Neural progenitor cell (in vitro differentiated cells): Measurements from ENCODE around the gene KRTAP12-4. TPM values are rescaled to one million over a fixed set of nuclear protein-coding genes. Genes with fewer than 3 reads are reported as not detected.

Experiments
- DNase-seq: peaks from one replicate; pipeline ENCODE4 v3.0.0-alpha.2; 2016; ENCODE audit warnings: low spot score
- H2AFZ ChIP-seq: fragments of 200-600 bp; sonication (generic); replicated peaks from 2 replicates; pipeline ENCODE4 v1.6.1; 2016; ENCODE audit warnings: antibody characterized with exemption
- H3F3A ChIP-seq: fragments of 200-600 bp; sonication (generic); 2 replicates; pipeline ENCODE4 v1.6.1; 2016; ENCODE audit warnings: antibody characterized with exemption, low read depth
- H3K27ac ChIP-seq: fragments of 200-600 bp; sonication (generic); 2 replicates; pipeline ENCODE4 v1.5.1; 2016; ENCODE audit warnings: mild to moderate bottlenecking
- H3K27me3 ChIP-seq: fragments of 200-600 bp; sonication (generic); 2 replicates; pipeline ENCODE4 v1.6.1; 2016; ENCODE audit warnings: mild to moderate bottlenecking, moderate library complexity
- H3K36me3 ChIP-seq: fragments of 200-600 bp; sonication (generic); 2 replicates; pipeline ENCODE4 v1.5.1; 2016
- H3K4me1 ChIP-seq: fragments of 200-600 bp; sonication (generic); 2 replicates; pipeline ENCODE4 v1.6.1; 2016; ENCODE audit warnings: mixed run types
- H3K4me2 ChIP-seq: fragments of 200-600 bp; sonication (generic); 2 replicates; pipeline ENCODE4 v1.6.1; 2016
- H3K4me3 ChIP-seq: fragments of 200-600 bp; sonication (generic); 2 replicates; pipeline ENCODE4 v1.5.1; 2016
- H3K79me2 ChIP-seq: fragments of 200-600 bp; sonication (generic); 2 replicates; pipeline ENCODE4 v1.6.1; 2016; ENCODE audit warnings: low read depth
- H3K9ac ChIP-seq: fragments of 200-600 bp; sonication (generic); 2 replicates; pipeline ENCODE4 v1.6.1; 2016
- H3K9me3 ChIP-seq: fragments of 200-600 bp; sonication (generic); 2 replicates; pipeline ENCODE4 v1.5.1; 2016; ENCODE audit warnings: low read depth
- H4K20me1 ChIP-seq: fragments of 200-600 bp; sonication (generic); 2 replicates; pipeline ENCODE4 v1.6.1; 2016; ENCODE audit warnings: low read depth
- H3K27ac Mint-ChIP-seq: 3 replicates; pipeline ENCODE4 v1.8.0; 2021; ENCODE audit warnings: mixed read lengths
- H3K27me3 Mint-ChIP-seq: 2 replicates; pipeline ENCODE4 v1.8.0; 2022; ENCODE audit warnings: low read depth, mild to moderate bottlenecking, inconsistent platforms, moderate library complexity, mixed read lengths; ENCODE audit not compliant: insufficient read depth
- H3K36me3 Mint-ChIP-seq: 3 replicates; pipeline ENCODE4 v1.8.0; 2021; ENCODE audit warnings: mixed read lengths
- H3K4me1 Mint-ChIP-seq: 3 replicates; pipeline ENCODE4 v1.8.0; 2021; ENCODE audit warnings: mixed read lengths
- H3K4me3 Mint-ChIP-seq: 3 replicates; pipeline ENCODE4 v1.8.0; 2021; ENCODE audit warnings: mild to moderate bottlenecking, moderate library complexity, mixed read lengths
- H3K9me3 Mint-ChIP-seq: 3 replicates; pipeline ENCODE4 v1.8.0; 2020; ENCODE audit warnings: mixed read lengths
- EZH2 ChIP-seq: fragments of 200-600 bp; sonication (generic); IDR thresholded peaks from 2 replicates; pipeline ENCODE4 v1.6.1; 2017; ENCODE audit warnings: antibody characterized with exemption, mild to moderate bottlenecking, moderate library complexity
- EZH2phosphoT487 ChIP-seq: fragments of 200-600 bp; sonication (generic); IDR thresholded peaks from 2 replicates; pipeline ENCODE4 v1.6.1; 2017; ENCODE audit warnings: antibody characterized with exemption
- total RNA-seq: library from RNA; depleted of rRNA; stranded (reverse); fragments of >200 nt; gene quantifications from 2 replicates; pipeline ENCODE4 v1.2.3, GENCODE V29; 2015; ENCODE audit warnings: low replicate concordance
- TF ChIP-seq, protein P1 (sequence below): fragments of 200-600 bp; sonication (generic); IDR thresholded peaks from 2 replicates; pipeline ENCODE4 v1.5.1; 2017; ENCODE audit warnings: antibody characterized with exemption, mild to moderate bottlenecking

KRTAP12-4 gene
- total RNA-seq, 1 donor from 2014 or later, result not detected

DNA sequence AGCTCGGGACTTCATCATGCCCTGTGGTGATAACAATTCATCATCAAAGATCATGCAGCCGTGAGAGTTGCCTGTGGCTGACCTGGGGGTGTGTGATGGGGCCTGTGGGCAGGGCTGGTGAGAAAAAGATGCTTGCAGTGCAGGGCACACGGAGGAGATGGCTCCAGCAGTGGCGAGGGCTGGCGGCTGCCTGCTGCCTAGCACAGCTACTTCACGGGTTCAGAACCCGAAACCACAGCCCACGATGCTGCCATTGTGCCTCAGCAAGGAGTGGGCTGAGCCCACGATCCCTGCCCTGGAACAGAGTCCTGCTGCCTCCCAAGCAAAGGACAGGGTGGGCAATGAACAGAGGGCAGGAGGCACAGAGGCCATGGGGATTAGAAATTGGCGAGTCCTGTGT is 28.2 kb downstream of the KRTAP12-4 start:
- Histone ChIP-seq H4K20me1 (no peaks in the 10 kb centered on the region), H3K4me2 (no peak overlapping the region), H3K36me3 (no peaks in the 10 kb centered on the region), H3K4me1 (no peaks in the 10 kb centered on the region), H3K27ac (no peak overlapping the region), H3K9ac (no peak overlapping the region), H3K79me2 (no peaks in the 10 kb centered on the region), H3K27me3 (no peaks in the 10 kb centered on the region), H3K4me3 (no peak overlapping the region), H3F3A (no peaks in the 10 kb centered on the region), H3K9me3 (peaks cover 13% of the 10 kb centered on the region), H2AFZ (no peak overlapping the region)
- H3K27me3 Mint-ChIP-seq, result peaks cover 2% of the 10 kb centered on the region
- H3K27ac Mint-ChIP-seq, result no peak overlapping the region
- H3K4me1 Mint-ChIP-seq, result no peaks in the 10 kb centered on the region
- H3K9me3 Mint-ChIP-seq, result peaks cover 43% of the 10 kb centered on the region
- no peak for DNase-seq
- H3K36me3 Mint-ChIP-seq, result no peaks in the 10 kb centered on the region
- H3K4me3 Mint-ChIP-seq, result no peak overlapping the region
- TF ChIP-seq EZH2, result no peak
- TF ChIP-seq, protein P1, sequence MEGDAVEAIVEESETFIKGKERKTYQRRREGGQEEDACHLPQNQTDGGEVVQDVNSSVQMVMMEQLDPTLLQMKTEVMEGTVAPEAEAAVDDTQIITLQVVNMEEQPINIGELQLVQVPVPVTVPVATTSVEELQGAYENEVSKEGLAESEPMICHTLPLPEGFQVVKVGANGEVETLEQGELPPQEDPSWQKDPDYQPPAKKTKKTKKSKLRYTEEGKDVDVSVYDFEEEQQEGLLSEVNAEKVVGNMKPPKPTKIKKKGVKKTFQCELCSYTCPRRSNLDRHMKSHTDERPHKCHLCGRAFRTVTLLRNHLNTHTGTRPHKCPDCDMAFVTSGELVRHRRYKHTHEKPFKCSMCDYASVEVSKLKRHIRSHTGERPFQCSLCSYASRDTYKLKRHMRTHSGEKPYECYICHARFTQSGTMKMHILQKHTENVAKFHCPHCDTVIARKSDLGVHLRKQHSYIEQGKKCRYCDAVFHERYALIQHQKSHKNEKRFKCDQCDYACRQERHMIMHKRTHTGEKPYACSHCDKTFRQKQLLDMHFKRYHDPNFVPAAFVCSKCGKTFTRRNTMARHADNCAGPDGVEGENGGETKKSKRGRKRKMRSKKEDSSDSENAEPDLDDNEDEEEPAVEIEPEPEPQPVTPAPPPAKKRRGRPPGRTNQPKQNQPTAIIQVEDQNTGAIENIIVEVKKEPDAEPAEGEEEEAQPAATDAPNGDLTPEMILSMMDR, result no peak
- TF ChIP-seq EZH2phosphoT487, result no peak

DNA sequence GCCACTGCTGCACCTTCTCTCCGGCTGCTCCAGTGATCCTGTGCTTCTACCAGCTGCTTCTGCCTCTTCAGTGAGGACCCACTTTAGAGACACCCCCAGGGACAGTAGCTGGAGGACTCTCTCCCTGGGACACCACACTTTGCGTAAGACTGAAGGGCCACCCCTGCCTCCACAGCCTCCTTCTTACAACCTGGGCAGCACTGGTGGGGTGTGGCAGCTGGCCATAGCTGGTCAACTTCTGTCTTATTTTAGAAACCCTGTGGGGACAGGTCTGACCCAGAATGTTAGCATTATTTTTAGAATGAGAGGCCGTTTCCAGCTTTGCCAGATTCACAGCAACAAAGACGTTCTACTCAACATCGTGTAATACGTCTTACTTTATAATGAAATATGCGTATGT is 28.7 kb downstream of the KRTAP12-4 start:
- no peaks in the 10 kb centered on the region for H3K79me2 ChIP-seq
- H3F3A ChIP-seq, result no peaks in the 10 kb centered on the region
- no peaks in the 10 kb centered on the region for H3K36me3 Mint-ChIP-seq
- H3K4me1 Mint-ChIP-seq, result no peaks in the 10 kb centered on the region
- no peak for DNase-seq
- H3K27ac Mint-ChIP-seq, result no peak overlapping the region
- no peak overlapping the region for H3K4me2 ChIP-seq
- no peak overlapping the region for H3K4me3 Mint-ChIP-seq
- no peaks in the 10 kb centered on the region for H4K20me1 ChIP-seq
- no peaks in the 10 kb centered on the region for H3K36me3 ChIP-seq
- no peak overlapping the region for H3K4me3 ChIP-seq
- H2AFZ ChIP-seq, result no peak overlapping the region
- H3K27me3 ChIP-seq, result no peaks in the 10 kb centered on the region
- TF ChIP-seq EZH2 (no peak), EZH2phosphoT487 (no peak)
- TF ChIP-seq, protein P1, result no peak
- peaks cover 2% of the 10 kb centered on the region for H3K27me3 Mint-ChIP-seq
- H3K4me1 ChIP-seq, result no peaks in the 10 kb centered on the region
- H3K9me3 ChIP-seq, result peaks cover 13% of the 10 kb centered on the region
- H3K9me3 Mint-ChIP-seq, result peaks cover 40% of the 10 kb centered on the region
- no peak overlapping the region for H3K9ac ChIP-seq
- H3K27ac ChIP-seq, result no peak overlapping the region

DNA sequence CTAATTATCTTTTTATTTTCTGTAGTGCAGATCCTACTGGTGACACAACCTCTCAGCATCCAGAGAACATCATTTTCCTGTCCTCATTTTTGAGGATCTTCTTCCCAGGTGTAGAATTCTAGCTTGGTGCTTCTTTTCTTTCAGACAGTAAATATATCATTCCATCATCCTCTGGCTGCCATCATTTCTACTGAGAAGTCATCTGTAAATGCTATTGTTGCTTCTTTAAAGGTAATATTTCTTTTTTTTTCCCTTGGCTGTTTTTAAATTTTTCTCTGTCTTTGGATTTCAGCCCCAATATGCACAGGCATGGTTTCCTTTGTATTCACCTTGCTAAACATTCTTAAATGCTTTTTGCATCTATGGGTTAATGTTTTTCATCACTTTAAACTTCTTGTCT is 30.9 kb downstream of the KRTAP12-4 start:
- H3K4me1 ChIP-seq, result no peaks in the 10 kb centered on the region
- H3K4me3 Mint-ChIP-seq, result no peak overlapping the region
- H3K9me3 ChIP-seq, result peaks cover 13% of the 10 kb centered on the region
- no peak overlapping the region for H2AFZ ChIP-seq
- peaks cover 3% of the 10 kb centered on the region for H3K27me3 Mint-ChIP-seq
- no peaks in the 10 kb centered on the region for H3K36me3 Mint-ChIP-seq
- no peaks in the 10 kb centered on the region for H3K36me3 ChIP-seq
- no peaks in the 10 kb centered on the region for H3K4me1 Mint-ChIP-seq
- no peak overlapping the region for H3K4me3 ChIP-seq
- no peaks in the 10 kb centered on the region for H3K79me2 ChIP-seq
- H3F3A ChIP-seq, result no peaks in the 10 kb centered on the region
- DNase-seq, result no peak
- no peak overlapping the region for H3K9ac ChIP-seq
- H3K27me3 ChIP-seq, result no peaks in the 10 kb centered on the region
- H3K4me2 ChIP-seq, result no peak overlapping the region
- no peaks in the 10 kb centered on the region for H4K20me1 ChIP-seq
- H3K27ac ChIP-seq, result no peak overlapping the region
- H3K9me3 Mint-ChIP-seq, result peaks cover 46% of the 10 kb centered on the region
- TF ChIP-seq EZH2 (no peak), EZH2phosphoT487 (no peak)
- TF ChIP-seq, protein P1, result no peak
- no peak overlapping the region for H3K27ac Mint-ChIP-seq

DNA sequence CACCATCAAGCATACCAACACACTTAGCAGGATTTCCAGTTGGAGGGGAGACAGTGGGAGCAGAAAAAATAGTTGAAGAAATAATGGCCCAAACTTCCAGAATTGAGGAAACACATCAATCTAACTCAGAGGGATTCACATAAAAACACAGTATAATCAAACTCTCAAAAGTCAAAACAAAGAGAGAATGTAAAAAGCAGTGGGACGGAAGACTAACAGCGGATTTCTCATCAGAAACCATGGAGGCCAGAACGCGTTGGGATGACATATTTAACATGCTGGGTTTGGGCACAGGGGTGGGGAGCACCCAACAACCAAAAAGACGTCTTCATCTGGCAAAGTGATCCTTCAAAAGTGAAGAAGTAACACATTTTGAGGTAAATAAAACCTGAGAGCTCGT is 34.6 kb downstream of the KRTAP12-4 start:
- H3K9me3 ChIP-seq, result peaks cover 13% of the 10 kb centered on the region
- H3K4me1 Mint-ChIP-seq, result no peaks in the 10 kb centered on the region

More for the DNA sequence above, 34.6 kb downstream of the KRTAP12-4 start:
- H3K4me2 ChIP-seq, result no peak overlapping the region
- H4K20me1 ChIP-seq, result no peaks in the 10 kb centered on the region
- no peaks in the 10 kb centered on the region for H3K36me3 ChIP-seq
- Mint-ChIP-seq H3K27me3 (peaks cover 2% of the 10 kb centered on the region), H3K9me3 (peaks cover 49% of the 10 kb centered on the region), H3K36me3 (no peaks in the 10 kb centered on the region), H3K27ac (no peak overlapping the region), H3K4me3 (no peak overlapping the region)
- H3K9ac ChIP-seq, result no peak overlapping the region
- peaks cover 5% of the 10 kb centered on the region for H3K4me1 ChIP-seq
- no peak overlapping the region for H3K27ac ChIP-seq
- no peaks in the 10 kb centered on the region for H3F3A ChIP-seq
- H3K4me3 ChIP-seq, result no peak overlapping the region
- no peak for TF ChIP-seq EZH2phosphoT487
- TF ChIP-seq EZH2, result no peak
- TF ChIP-seq, protein P1, result no peak
- no peaks in the 10 kb centered on the region for H3K79me2 ChIP-seq
- H3K27me3 ChIP-seq, result no peaks in the 10 kb centered on the region
- H2AFZ ChIP-seq, result no peak overlapping the region
- no peak for DNase-seq
